K562 (cell line): Measurements from ENCODE around the gene DOK3. TPM values are rescaled to one million over a fixed set of nuclear protein-coding genes. Genes with fewer than 3 reads are reported as not detected.

ENCODE experiments used
- ARID4B ChIP-seq: sonication (generic); formaldehyde crosslinking; IDR thresholded peaks from 2 replicates; pipeline ENCODE4 v1.8.0; 2022; ENCODE audit warnings: mild to moderate bottlenecking, missing genetic modification reagents
- CHD4 ChIP-seq: fragments of 200-600 bp; sonication (generic); IDR thresholded peaks from 3 replicates; pipeline ENCODE4 v1.6.1; 2012; ENCODE audit warnings: low read depth, mild to moderate bottlenecking, mixed read lengths, low read length, inconsistent platforms; ENCODE audit not compliant: insufficient read depth, insufficient replicate concordance, poor library complexity, severe bottlenecking
- CTCFL ChIP-seq: IDR thresholded peaks from 2 replicates; pipeline ENCODE4 v1.6.1; 2011; ENCODE audit warnings: borderline replicate concordance, low read depth, mild to moderate bottlenecking, moderate library complexity, low read length; ENCODE audit not compliant: insufficient read depth, poor library complexity, severe bottlenecking
- FOXP1 ChIP-seq: sonication (generic); formaldehyde crosslinking; IDR thresholded peaks from 2 replicates; pipeline ENCODE4 v1.8.0; 2022; ENCODE audit warnings: mild to moderate bottlenecking, missing genetic modification reagents
- HDAC8 ChIP-seq: fragments of 450-650 bp; IDR thresholded peaks from 2 replicates; pipeline ENCODE4 v1.6.1; 2016; ENCODE audit warnings: mild to moderate bottlenecking, missing genetic modification characterization, moderate library complexity, missing compliant biosample characterization
- MYNN ChIP-seq, 2 experiments: sonication (generic); formaldehyde crosslinking in 1 of 2; IDR thresholded peaks; 2 replicates each; pipeline versions ENCODE4 v1.5.0 to v1.6.1; 2016 to 2020; ENCODE audit warnings: antibody characterized with exemption in 1 of 2, missing genetic modification reagents in 1 of 2
- NCOA2 ChIP-seq, 2 experiments: fragments of 450-650 bp; IDR thresholded peaks; 2 replicates each; pipeline ENCODE4 v1.6.1; 2018; ENCODE audit warnings: mild to moderate bottlenecking in 2 of 2, moderate library complexity in 1 of 2; ENCODE audit not compliant: partially characterized antibody in 2 of 2
- POLR2G ChIP-seq: fragments of 200-400 bp; formaldehyde crosslinking; IDR thresholded peaks from 2 replicates; pipeline ENCODE4 v1.6.1; 2017; ENCODE audit warnings: low read depth, mild to moderate bottlenecking, antibody characterized with exemption, low read length, moderate library complexity
- SMAD2 ChIP-seq: fragments of 150-350 bp; IDR thresholded peaks from 2 replicates; pipeline ENCODE4 v1.6.1; 2014; ENCODE audit warnings: low read depth, mild to moderate bottlenecking, low read length
- STAT5A ChIP-seq: IDR thresholded peaks from 2 replicates; pipeline ENCODE4 v1.6.1; 2012; ENCODE audit warnings: low read length, inconsistent platforms, borderline replicate concordance
- TAF15 ChIP-seq: fragments of 200-400 bp; formaldehyde crosslinking; IDR thresholded peaks from 2 replicates; pipeline ENCODE4 v1.6.1; 2017; ENCODE audit warnings: mild to moderate bottlenecking, low read depth, low read length, moderate library complexity
- USF2 ChIP-seq: sonication (generic); formaldehyde crosslinking; IDR thresholded peaks from 2 replicates; pipeline ENCODE4 v1.5.0; 2020; ENCODE audit warnings: missing genetic modification reagents
- ZNF197 ChIP-seq: fragments of 200-800 bp; sonication (Bioruptor generic); IDR thresholded peaks from 2 replicates; pipeline ENCODE4 v1.6.1; 2016; ENCODE audit warnings: low read depth, missing genetic modification characterization, missing compliant biosample characterization
- ZNF449 ChIP-seq: fragments of 250-450 bp; sonication (Bioruptor Pico); IDR thresholded peaks from 2 replicates; pipeline ENCODE4 v1.8.0; 2022; ENCODE audit warnings: moderate library complexity, mild to moderate bottlenecking, inconsistent platforms
- polyA plus RNA-seq, 8 experiments: library from polyadenylated mRNA; depleted of rRNA in 4 of 8; stranded (reverse) in 5 of 8; unstranded in 3 of 8; fragments of >200 nt; fragmentation: Nextera tagmentation in 2 of 8; fragmentation: Illumina TruSeq in 1 of 8; extraction: Ambion mirVana in 2 of 8; extraction: Trizol in 1 of 8; gene quantifications; 2 replicates each; pipeline versions ENCODE4 v1.2.1 to v1.2.3, GENCODE V29; 2011 to 2014; ENCODE audit warnings: inconsistent platforms in 1 of 8, missing spikeins in 1 of 8
- total RNA-seq, 7 experiments: library from RNA; depleted of rRNA in 6 of 7; stranded (reverse); fragments of >200 nt in 6 of 7; fragmentation: Illumina TruSeq in 2 of 7; extraction: Trizol in 2 of 7; gene quantifications; 2 replicates each; pipeline versions ENCODE4 v1.2.1 to v1.2.3, GENCODE V29; 2011 to 2021; ENCODE audit warnings: low replicate concordance in 1 of 7

DOK3 gene
- total and polyA plus RNA-seq, 9 of the 15 experiments (the other 6 are each of a cell fraction or from before 2014, with no cell fraction given) = 1.3 to 23.0 (median 8.0) TPM

- TF ChIP-seq USF2 (CRISPR knock-in tag) (no peak), ZNF449 (no peak), ZNF197 (CRISPR knock-in tag) (no peak), FOXP1 (CRISPR knock-in tag) (no peak), HDAC8 (tag) (no peak), CHD4 (no peak), ARID4B (CRISPR knock-in tag) (0 out of 2 replicates have a peak, but pooled peaks have one; percentile 5), STAT5A (no peak), CTCFL (no peak), NCOA2 (IDR thresholded peaks at IDR 0.05; ENCODE audit: partially characterized antibody in 2 of 2) (no peak), TAF15 (no peak), POLR2G (peak; percentile 66), SMAD2 (no peak), MYNN (IDR thresholded peaks at IDR 0.05) (no peak), MYNN (CRISPR knock-in tag; IDR thresholded peaks at IDR 0.05) (no peak)
These were observed 17.5 kb downstream of the DOK3 start (continued) for GRCh38 chr5:177491983-177492746.
